Calu3 (cell line): ENCODE results near the gene PCDHGA7. TPM values are rescaled to one million over a fixed set of nuclear protein-coding genes. Genes with fewer than 3 reads are reported as not detected.
A peak's percentile ranks its signal among the peaks of the same experiment; 100 is the strongest.
"Not testable (repeated sequence)": the region's sequence is repeated elsewhere in the genome, so short reads cannot be mapped to it uniquely, and the experiment has no call there.

ENCODE experiments used
- BruUV-seq: library from RNA; stranded (reverse); fragments of 400-500 nt; replicated peaks from 2 replicates; lab custom pipeline; 2021; lab: Mats Ljungman, UMichigan
- CTCF ChIA-PET: fragments of 300-600 bp; sonication (Branson Sonifier 250); formaldehyde crosslinking; loops from one replicate; lab custom pipeline; 2022; ENCODE audit warnings: antibody characterized with exemption; lab: Charles Lee
- DNase-seq: peaks from one replicate; pipeline ENCODE4 v3.0.0; 2022
- H3K27ac Mint-ChIP-seq: one replicate; pipeline ENCODE4 v1.8.0; 2022; ENCODE audit warnings: mixed read lengths; ENCODE audit not compliant: unreplicated experiment
- H3K27me3 Mint-ChIP-seq: one replicate; pipeline ENCODE4 v1.8.0; 2022; ENCODE audit warnings: mixed read lengths; ENCODE audit not compliant: unreplicated experiment
- H3K36me3 Mint-ChIP-seq: one replicate; pipeline ENCODE4 v1.8.0; 2022; ENCODE audit warnings: mild to moderate bottlenecking, moderate library complexity, mixed read lengths; ENCODE audit not compliant: insufficient read depth, unreplicated experiment
- H3K4me1 Mint-ChIP-seq: one replicate; pipeline ENCODE4 v1.8.0; 2022; ENCODE audit warnings: mild to moderate bottlenecking, low read depth, mixed read lengths; ENCODE audit not compliant: unreplicated experiment
- H3K4me3 Mint-ChIP-seq: one replicate; pipeline ENCODE4 v1.8.0; 2022; ENCODE audit warnings: mild to moderate bottlenecking, low read depth, moderate library complexity, mixed read lengths; ENCODE audit not compliant: unreplicated experiment
- H3K9me3 Mint-ChIP-seq: one replicate; pipeline ENCODE4 v1.8.0; 2022; ENCODE audit warnings: low read depth, mixed read lengths; ENCODE audit not compliant: unreplicated experiment
- CTCF ChIP-seq: fragments of 200-600 bp; IDR thresholded peaks from one replicate; pipeline ENCODE4 v1.8.0; 2022; ENCODE audit warnings: antibody characterized with exemption; ENCODE audit not compliant: unreplicated experiment
- intact Hi-C: fragments of 100-400 bp; cut with micrococcal nuclease; formaldehyde crosslinking; loops from one replicate; pipeline ENCODE4 v1.10.0; 2022; ENCODE audit not compliant: unreplicated experiment
- total RNA-seq: library from RNA; stranded (reverse); gene quantifications from 2 replicates; pipeline ENCODE4 v1.2.3, GENCODE V29; 2022

PCDHGA7 gene
- total RNA-seq, 1 experiment from 2014 or later, result 0.90 TPM

GRCh38 chr5:141403387-141403786 is 20.8 kb downstream of the PCDHGA7 start:
- intact Hi-C loops, result loop anchor here (2.0 to 5.0 kb wide), 2 partner anchors 74 to 181 kb away; partner anchors contain the start of genes PCDHB14 and PCDHGC3
- no peak for TF ChIP-seq CTCF
- no peaks in the 10 kb centered on the region for H3K27me3 Mint-ChIP-seq
- peaks cover 11% of the 10 kb centered on the region for H3K9me3 Mint-ChIP-seq
- peak overlapping the region; percentile 95 for H3K4me3 Mint-ChIP-seq
- no peak overlapping the region for H3K27ac Mint-ChIP-seq
- no TSS peak for BruUV-seq
- H3K36me3 Mint-ChIP-seq, result peaks cover 38% of the 10 kb centered on the region
- DNase-seq, result no peak
- CTCF ChIA-PET, result interaction anchor here (1.0 to 1.9 kb wide), 9 partner anchors 72 to 617 kb away, joined by 3 to 22 read pairs (median 5); partner anchors contain the start of genes PCDHA1 and PCDHGC3
- H3K4me1 Mint-ChIP-seq, result peaks cover 22% of the 10 kb centered on the region

DNA sequence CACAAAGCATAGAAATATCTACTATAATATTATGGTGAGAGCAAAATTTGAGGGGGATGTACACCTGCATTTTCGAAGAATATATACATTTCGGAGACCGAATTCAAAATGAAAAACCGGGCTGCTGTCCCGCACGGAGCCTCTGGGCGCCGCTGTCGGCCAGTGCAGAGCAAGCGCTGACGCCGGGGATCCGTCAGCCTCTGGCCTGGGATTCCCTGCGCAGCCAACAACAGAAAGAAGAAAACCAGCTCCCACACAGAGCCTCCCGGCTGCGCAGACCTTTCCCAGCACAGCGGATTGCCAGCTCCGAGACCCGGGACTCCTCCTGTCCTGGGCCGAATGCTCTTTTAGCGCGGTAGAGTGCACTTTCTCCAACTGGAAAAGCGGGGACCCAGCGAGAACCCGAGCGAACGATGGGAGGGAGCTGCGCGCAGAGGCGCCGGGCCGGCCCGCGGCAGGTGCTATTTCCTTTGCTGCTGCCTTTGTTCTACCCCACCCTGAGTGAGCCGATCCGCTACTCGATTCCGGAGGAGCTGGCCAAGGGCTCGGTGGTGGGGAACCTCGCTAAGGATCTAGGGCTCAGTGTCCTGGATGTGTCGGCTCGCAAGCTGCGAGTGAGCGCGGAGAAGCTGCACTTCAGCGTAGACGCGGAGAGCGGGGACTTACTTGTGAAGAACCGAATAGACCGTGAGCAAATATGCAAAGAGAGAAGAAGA is 25.4 kb downstream of the PCDHGA7 start, which contains the start of gene PCDHGB6:
Gene PCDHGB6, plus strand, starts transcription at position 232 of the 716 bp plus-strand sequence. Its CDS starts 182 bp downstream, at position 414.
- BruUV-seq, result not testable (repeated sequence)
- H3K27ac Mint-ChIP-seq, result peak within 1 kb of the TSS; percentile 57
- DNase-seq, result peak; percentile 79

GRCh38 chr5:141409598-141410306 is 27.2 kb downstream of the PCDHGA7 start:
- peaks cover 37% of the 10 kb centered on the region for H3K4me1 Mint-ChIP-seq
- H3K27me3 Mint-ChIP-seq, result no peaks in the 10 kb centered on the region
- no peak overlapping the region for H3K27ac Mint-ChIP-seq
- no peak for DNase-seq
- BruUV-seq, result no TSS peak
- peak overlapping the region; percentile 6 for H3K4me3 Mint-ChIP-seq
- intact Hi-C loops, result no loop called here
- TF ChIP-seq CTCF, result no peak
- H3K9me3 Mint-ChIP-seq, result peaks cover 22% of the 10 kb centered on the region
- CTCF ChIA-PET, result no interaction called here
- H3K36me3 Mint-ChIP-seq, result peaks cover 28% of the 10 kb centered on the region

More for the DNA sequence above, 25.4 kb downstream of the PCDHGA7 start, which contains the start of gene PCDHGB6:
- peak within 1 kb of the TSS; percentile 75 for H3K4me3 Mint-ChIP-seq
- peaks cover 38% of the 10 kb centered on the region for H3K4me1 Mint-ChIP-seq
- peaks cover 34% of the 10 kb centered on the region for H3K36me3 Mint-ChIP-seq
- H3K9me3 Mint-ChIP-seq, result peaks cover 14% of the 10 kb centered on the region
- CTCF ChIA-PET, result interaction anchor here (0.8 to 2.9 kb wide), 10 partner anchors 10 to 211 kb away, joined by 3 to 20 read pairs (median 7); partner anchors contain the start of genes DIAPH1, PCDHB14, PCDHGB7 and PCDHGC3
- intact Hi-C loops, H3K27me3 Mint-ChIP-seq: not testable (repeated sequence)
- TF ChIP-seq CTCF, result peak; percentile 71

GRCh38 chr5:141411575-141411974 is 29.0 kb downstream of the PCDHGA7 start:
- Mint-ChIP-seq H3K9me3 (peaks cover 16% of the 10 kb centered on the region), H3K27ac (no peak overlapping the region), H3K27me3 (no peaks in the 10 kb centered on the region), H3K4me1 (peaks cover 21% of the 10 kb centered on the region), H3K36me3 (peaks cover 27% of the 10 kb centered on the region), H3K4me3 (no peak overlapping the region)
- intact Hi-C loops, result no loop called here
- TF ChIP-seq CTCF, result no peak
- DNase-seq, result no peak
- no TSS peak for BruUV-seq
- CTCF ChIA-PET, result no interaction called here
